DMS114 treated with DMSO at 0.1 percent for 48 hours (cell line): ENCODE measurements around the gene YIF1B.
"Not testable (repeated sequence)": the region's sequence is repeated elsewhere in the genome, so short reads cannot be mapped to it uniquely, and the experiment has no call there.

ENCODE experiments used
- DNase-seq: peaks from one replicate; lab custom pipeline; 2025; ENCODE audit not compliant: unreplicated experiment; lab: John Stamatoyannopoulos, UW

Gene YIF1B

GRCh38 chr19:38277969-38278680 lies 37.6 kb downstream of the YIF1B start:
- no peak for DNase-seq

- DNase-seq = no peak
Observed at GRCh38 chr19:38277549-38277948, 38.2 kb downstream of the YIF1B start.

- DNase-seq = no peak
Observed at GRCh38 chr19:38276942-38277517, 38.7 kb downstream of the YIF1B start.

GRCh38 chr19:38274739-38275138 lies 41.0 kb downstream of the YIF1B start:
- DNase-seq = no peak

- no peak for DNase-seq
Observed at GRCh38 chr19:38273499-38273898, 42.2 kb downstream of the YIF1B start.

GRCh38 chr19:38270587-38271167 lies 45.1 kb downstream of the YIF1B start:
- DNase-seq = no peak

- no peak for DNase-seq
Observed at GRCh38 chr19:38268539-38268938, 47.2 kb downstream of the YIF1B start.

GRCh38 chr19:38267761-38268483 lies 47.8 kb downstream of the YIF1B start:
- no peak for DNase-seq

GRCh38 chr19:38266981-38267597 lies 48.7 kb downstream of the YIF1B start:
- DNase-seq = no peak

GRCh38 chr19:38265921-38266429 lies 49.8 kb downstream of the YIF1B start:
- DNase-seq = no peak

GRCh38 chr19:38265213-38265861 lies 50.4 kb downstream of the YIF1B start:
- no peak for DNase-seq

- DNase-seq = no peak
Observed at GRCh38 chr19:38264486-38265212, 51.1 kb downstream of the YIF1B start, which contains the start of gene SPINT2. Gene SPINT2 (plus strand): TSS chr19:38264573. CDS start chr19:38264893, 320 bp downstream.

- peak; percentile 21 for DNase-seq
Observed at GRCh38 chr19:38263689-38264485, 51.9 kb downstream of the YIF1B start.

- no peak for DNase-seq
Observed at GRCh38 chr19:38262585-38263268, 53.0 kb downstream of the YIF1B start.

- DNase-seq = not testable (repeated sequence)
Observed at GRCh38 chr19:38261942-38262341, 53.8 kb downstream of the YIF1B start.

GRCh38 chr19:38255383-38256014 lies 60.2 kb downstream of the YIF1B start:
- DNase-seq = no peak

- DNase-seq = no peak
Observed at GRCh38 chr19:38253788-38254187, 62.0 kb downstream of the YIF1B start.
